Thyroid gland (tissue), 4 donors: Measurements from ENCODE around the gene SLC8A2.

Experiments used
- CTCF ChIP-seq, 6 experiments: fragments of 200-600 bp in 3 of 6; fragments of 450-650 bp in 3 of 6; sonication (generic) in 3 of 6; IDR thresholded peaks; one replicate each; pipeline ENCODE4 v1.5.1; 2016 to 2019; ENCODE audit warnings: antibody characterized with exemption in 6 of 6, mild to moderate bottlenecking in 2 of 6, inconsistent platforms in 1 of 6, moderate library complexity in 1 of 6
- POLR2A ChIP-seq, 2 donors: fragments of 450-650 bp; IDR thresholded peaks; one replicate each; pipeline ENCODE4 v1.6.1; 2017; ENCODE audit warnings: antibody characterized with exemption in 2 of 2, mild to moderate bottlenecking in 2 of 2, moderate library complexity in 1 of 2

- TF ChIP-seq CTCF (IDR thresholded peaks at IDR 0.05), result no peak
- no peak for TF ChIP-seq POLR2A (IDR thresholded peaks at IDR 0.05)
These were observed 2.4 kb downstream of the SLC8A2 start for GRCh38 chr19:47469363-47469700.
